WI38 (cell line): Measurements from ENCODE around the gene BAZ2B.
"Not testable (repeated sequence)": the region's sequence is repeated elsewhere in the genome, so short reads cannot be mapped to it uniquely, and the experiment has no call there.

Experiments used
- H3K4me3 ChIP-seq: 2 replicates; pipeline ENCODE4 v1.5.1; 2011; ENCODE audit warnings: low read depth, mild to moderate bottlenecking, control low read depth, low read length
- CTCF ChIP-seq: IDR thresholded peaks from 2 replicates; pipeline ENCODE4 v1.5.1; 2012; ENCODE audit warnings: low read depth, mild to moderate bottlenecking, control low read depth, low read length

Gene BAZ2B

GRCh38 chr2:159371506-159371905 lies 244.8 kb downstream of the BAZ2B start:
- TF ChIP-seq CTCF = no peak
- H3K4me3 ChIP-seq = no peak overlapping the region

- TF ChIP-seq CTCF = no peak
- no peak overlapping the region for H3K4me3 ChIP-seq
These were observed 249.8 kb downstream of the BAZ2B start for GRCh38 chr2:159366538-159366937.

GRCh38 chr2:159362816-159363251 lies 253.5 kb downstream of the BAZ2B start:
- H3K4me3 ChIP-seq = no peak overlapping the region
- no peak for TF ChIP-seq CTCF

- TF ChIP-seq CTCF = no peak
- H3K4me3 ChIP-seq = no peak overlapping the region
These were observed 254.3 kb downstream of the BAZ2B start for GRCh38 chr2:159362094-159362493.

- H3K4me3 ChIP-seq = not testable (repeated sequence)
These were observed 254.7 kb downstream of the BAZ2B start for GRCh38 chr2:159361603-159362002.

GRCh38 chr2:159356053-159356554 lies 260.2 kb downstream of the BAZ2B start:
- no peak overlapping the region for H3K4me3 ChIP-seq
- TF ChIP-seq CTCF = no peak

GRCh38 chr2:159351977-159352376 lies 264.4 kb downstream of the BAZ2B start:
- TF ChIP-seq CTCF = no peak
- no peak overlapping the region for H3K4me3 ChIP-seq

- H3K4me3 ChIP-seq = no peak overlapping the region
- TF ChIP-seq CTCF = no peak
These were observed 266.6 kb downstream of the BAZ2B start for GRCh38 chr2:159349674-159350299.
